Mucosa of rectum (tissue), 2 donors: Measurements from ENCODE around the gene CELF3.

Source experiments
- H3K27ac ChIP-seq, 2 donors: one replicate each; pipeline ENCODE4 v1.7.0; 2013; ENCODE audit warnings: inconsistent platforms in 2 of 2, low read depth in 2 of 2, low read length in 2 of 2
- H3K27me3 ChIP-seq, 2 donors: one replicate each; pipeline ENCODE4 v1.7.0; 2013; ENCODE audit warnings: low read length in 2 of 2; ENCODE audit not compliant: control insufficient read depth in 2 of 2, insufficient read depth in 2 of 2
- H3K36me3 ChIP-seq, 2 donors: one replicate each; pipeline ENCODE4 v1.7.0; 2013; ENCODE audit warnings: low read length in 2 of 2; ENCODE audit not compliant: control insufficient read depth in 2 of 2, insufficient read depth in 2 of 2
- H3K4me1 ChIP-seq, 2 donors: one replicate each; pipeline ENCODE4 v1.7.0; 2013; ENCODE audit warnings: low read length in 2 of 2, mild to moderate bottlenecking in 1 of 2; ENCODE audit not compliant: control insufficient read depth in 2 of 2, insufficient read depth in 2 of 2
- H3K4me3 ChIP-seq, 2 donors: one replicate each; pipeline ENCODE4 v1.7.0; 2013; ENCODE audit warnings: low read length in 2 of 2
- H3K9ac ChIP-seq, 2 donors: one replicate each; pipeline ENCODE4 v1.7.0; 2013; ENCODE audit warnings: low read length in 2 of 2, low read depth in 1 of 2, mild to moderate bottlenecking in 1 of 2
- H3K9me3 ChIP-seq, 2 donors: one replicate each; pipeline ENCODE4 v1.7.0; 2013; ENCODE audit warnings: low read length in 2 of 2; ENCODE audit not compliant: control insufficient read depth in 2 of 2
- donor health status: healthy.
- donor health status: Normal muscosa, but diverticular disease.

The CELF3 gene

GRCh38 chr1:151716771-151717631 lies at the start of gene CELF3:
CELF3 (minus strand) TSS chr1:151716803; CDS start chr1:151716020, 783 bp downstream.
- H3K4me1 ChIP-seq: peaks cover 28 to 33% of the 10 kb centered on the region in 2 donors
- no peaks in the 10 kb centered on the region for H3K27me3 ChIP-seq
- H3K4me3 ChIP-seq: no peak within 1 kb of the TSS
- H3K9ac ChIP-seq: no peak within 1 kb of the TSS
- no peak within 1 kb of the TSS for H3K27ac ChIP-seq
- no peaks in the 10 kb centered on the region for H3K9me3 ChIP-seq
- no peaks in the 10 kb centered on the region for H3K36me3 ChIP-seq

GRCh38 chr1:151763990-151764389 lies 47.4 kb upstream of the CELF3 start:
- no peaks in the 10 kb centered on the region for H3K9me3 ChIP-seq
- H3K27me3 ChIP-seq: no peaks in the 10 kb centered on the region
- H3K9ac ChIP-seq: peak overlapping the region; percentile 82 to 85
- peak overlapping the region; percentile 81 to 97 for H3K4me3 ChIP-seq
- peaks cover 21 to 29% of the 10 kb centered on the region in 2 donors for H3K36me3 ChIP-seq
- H3K4me1 ChIP-seq: peaks cover 5 to 9% of the 10 kb centered on the region in 2 donors
- H3K27ac ChIP-seq: peak overlapping the region; percentile 73 to 83

GRCh38 chr1:151762941-151763921 lies 46.6 kb upstream of the CELF3 start, which contains the start of gene MRPL9:
MRPL9 (minus strand) TSS chr1:151763496; CDS start chr1:151763479, 17 bp downstream.
- Histone ChIP-seq H3K27ac (peak within 1 kb of the TSS; percentile 73 to 83), H3K36me3 (peaks cover 22 to 34% of the 10 kb centered on the region in 2 donors), H3K27me3 (no peaks in the 10 kb centered on the region), H3K9ac (peak within 1 kb of the TSS; percentile 82 to 85), H3K4me1 (peaks cover 5 to 9% of the 10 kb centered on the region in 2 donors), H3K4me3 (peak within 1 kb of the TSS; percentile 81 to 97), H3K9me3 (no peaks in the 10 kb centered on the region)

- Histone ChIP-seq H3K9me3 (no peaks in the 10 kb centered on the region), H3K9ac (no peak overlapping the region), H3K27ac (no peak overlapping the region), H3K4me1 (peaks cover 5 to 9% of the 10 kb centered on the region in 2 donors), H3K27me3 (no peaks in the 10 kb centered on the region), H3K36me3 (peaks cover 28 to 37% of the 10 kb centered on the region in 2 donors), H3K4me3 (no peak overlapping the region)
Measured at GRCh38 chr1:151760597-151761385, 44.2 kb upstream of the CELF3 start.

GRCh38 chr1:151759241-151759640 lies 42.6 kb upstream of the CELF3 start:
- Histone ChIP-seq H3K36me3 (peaks cover 28 to 37% of the 10 kb centered on the region in 2 donors), H3K4me3 (no peak overlapping the region), H3K27me3 (no peaks in the 10 kb centered on the region), H3K9me3 (no peaks in the 10 kb centered on the region), H3K27ac (no peak overlapping the region), H3K4me1 (peaks cover 5 to 8% of the 10 kb centered on the region in 2 donors), H3K9ac (no peak overlapping the region)

- H3K4me3 ChIP-seq: no peak overlapping the region
- H3K4me1 ChIP-seq: no peaks in the 10 kb centered on the region
- H3K27me3 ChIP-seq: no peaks in the 10 kb centered on the region
- no peak overlapping the region for H3K9ac ChIP-seq
- no peaks in the 10 kb centered on the region for H3K9me3 ChIP-seq
- no peak overlapping the region for H3K27ac ChIP-seq
- peaks cover 22 to 30% of the 10 kb centered on the region in 2 donors for H3K36me3 ChIP-seq
Measured at GRCh38 chr1:151756291-151756690, 39.7 kb upstream of the CELF3 start.

- H3K4me3 ChIP-seq: no peak overlapping the region
- no peaks in the 10 kb centered on the region for H3K4me1 ChIP-seq
- no peak overlapping the region for H3K9ac ChIP-seq
Measured at GRCh38 chr1:151741516-151741915, 24.9 kb upstream of the CELF3 start.

GRCh38 chr1:151739590-151740355 lies 23.2 kb upstream of the CELF3 start:
- no peak overlapping the region for H3K27ac ChIP-seq
- no peak overlapping the region for H3K9ac ChIP-seq
- H3K9me3 ChIP-seq: peaks cover 3 to 7% of the 10 kb centered on the region in 2 donors
- H3K27me3 ChIP-seq: no peaks in the 10 kb centered on the region
- H3K4me3 ChIP-seq: no peak overlapping the region
- no peaks in the 10 kb centered on the region for H3K36me3 ChIP-seq
- no peaks in the 10 kb centered on the region for H3K4me1 ChIP-seq

More at GRCh38 chr1:151741516-151741915, 24.9 kb upstream of the CELF3 start:
- H3K36me3 ChIP-seq: no peaks in the 10 kb centered on the region
- H3K9me3 ChIP-seq: peaks cover 3 to 7% of the 10 kb centered on the region in 2 donors
- no peak overlapping the region for H3K27ac ChIP-seq
- H3K27me3 ChIP-seq: no peaks in the 10 kb centered on the region

- no peak overlapping the region for H3K4me3 ChIP-seq
- no peaks in the 10 kb centered on the region for H3K36me3 ChIP-seq
- no peak overlapping the region for H3K9ac ChIP-seq
- no peaks in the 10 kb centered on the region for H3K4me1 ChIP-seq
- H3K9me3 ChIP-seq: peaks cover 3 to 7% of the 10 kb centered on the region in 2 donors
- no peaks in the 10 kb centered on the region for H3K27me3 ChIP-seq
- no peak overlapping the region for H3K27ac ChIP-seq
Measured at GRCh38 chr1:151737479-151737878, 20.9 kb upstream of the CELF3 start.
